ENCODE results near the gene GRIN2C. TPM values are rescaled to one million over a fixed set of nuclear protein-coding genes. Genes with fewer than 3 reads are reported as not detected.
A peak's percentile ranks its signal among the peaks of the same experiment; 100 is the strongest.
"Not testable (repeated sequence)": the region's sequence is repeated elsewhere in the genome, so short reads cannot be mapped to it uniquely, and the experiment has no call there.

The GRIN2C gene
- total RNA-seq, 1 experiment from 2014 or later = not detected

DNA sequence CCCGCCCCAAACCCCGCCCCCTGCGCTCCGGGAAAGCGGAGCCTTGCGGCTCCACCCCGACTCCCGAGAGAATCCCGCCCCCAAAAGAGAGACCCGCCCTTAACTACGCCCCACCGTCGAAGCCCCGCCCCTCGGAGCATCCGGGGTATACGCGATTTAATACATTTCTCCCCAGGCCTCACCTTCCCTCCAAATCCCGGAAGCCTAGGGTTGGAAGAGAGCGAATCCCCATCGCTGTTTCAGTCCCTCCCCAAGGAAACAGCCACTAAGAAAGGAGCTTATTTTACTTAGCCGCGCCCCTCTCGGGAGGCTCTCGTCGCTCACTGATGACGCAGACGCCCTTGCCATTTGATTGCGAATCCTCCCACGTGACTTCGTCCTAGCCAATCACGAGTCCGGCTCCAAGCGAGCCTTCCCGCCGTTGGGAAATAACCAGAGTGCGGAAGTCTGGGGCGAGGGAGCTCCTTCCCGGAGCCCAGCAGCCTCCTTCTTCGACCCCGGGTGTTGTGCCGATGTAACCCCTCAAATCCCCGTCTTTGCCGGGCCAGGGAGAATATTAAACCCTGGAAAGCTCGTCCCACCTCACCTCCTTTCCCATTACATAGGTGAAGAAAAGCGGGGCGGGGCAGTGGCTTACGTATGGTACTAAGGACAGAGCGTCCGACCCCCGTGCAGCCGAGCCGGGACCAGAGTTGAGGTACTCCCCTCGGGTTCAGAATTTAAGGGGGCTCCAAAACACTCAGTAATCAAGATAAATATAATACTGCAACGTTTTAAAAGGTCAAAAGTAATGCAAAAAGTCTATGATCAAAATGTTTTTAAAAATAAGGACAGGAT lies 13.6 kb upstream of the GRIN2C start:
- Histone ChIP-seq H3K36me3 (no peaks in the 10 kb centered on the region), H3K4me3 (peak overlapping the region; percentile 68), H3K4me1 (peaks cover 3% of the 10 kb centered on the region), H3K27me3 (peaks cover 9% of the 10 kb centered on the region), H3K27ac (peak overlapping the region; percentile 63), H3K9me3 (replicated peaks) (no peaks in the 10 kb centered on the region)
- DNase-seq = peak; percentile 100

DNA sequence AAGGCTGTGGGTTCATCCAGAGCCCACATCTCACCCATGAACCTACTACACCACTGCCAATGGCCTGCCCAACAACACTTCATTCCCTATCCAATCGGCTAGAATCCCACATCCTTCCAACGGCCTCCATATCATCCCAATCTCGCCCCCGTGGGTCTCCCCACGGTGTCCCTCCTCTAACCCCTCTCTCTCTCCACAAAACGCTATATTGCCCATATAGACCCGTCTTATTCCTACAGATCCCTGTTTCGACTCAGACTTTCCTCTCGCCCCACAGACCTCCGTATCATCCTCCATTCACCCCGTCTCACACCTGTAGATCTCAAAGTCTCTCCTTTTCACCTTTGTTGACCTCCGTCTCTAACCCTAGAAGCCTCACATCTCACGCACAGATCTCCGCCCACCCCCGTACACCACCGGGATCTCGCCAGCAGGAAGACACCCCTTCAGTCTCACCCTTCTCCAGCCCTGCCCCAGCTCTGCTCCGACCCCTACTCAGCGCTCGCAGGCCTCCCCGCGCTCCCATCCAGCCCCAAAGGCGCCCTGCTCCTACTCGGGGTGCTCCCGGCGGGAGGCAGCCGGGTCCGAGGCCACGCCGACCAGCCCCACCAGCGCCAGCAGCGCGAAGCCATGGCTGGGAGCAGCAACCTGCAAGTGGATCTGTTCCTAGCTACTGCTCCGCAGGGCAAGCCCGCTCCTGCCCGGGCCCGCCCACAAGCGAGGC lies 12.8 kb upstream of the GRIN2C start, which contains the start of gene FDXR:
Gene FDXR, minus strand, starts transcription at position 682 of the 724 bp plus-strand sequence. Its CDS starts 50 bp downstream, at position 632.
- H3K36me3 ChIP-seq = no peaks in the 10 kb centered on the region
- peak within 1 kb of the TSS; percentile 68 for H3K4me3 ChIP-seq
- peak within 1 kb of the TSS; percentile 63 for H3K27ac ChIP-seq
- peaks cover 3% of the 10 kb centered on the region for H3K4me1 ChIP-seq
- peaks cover 2% of the 10 kb centered on the region for H3K27me3 ChIP-seq
- DNase-seq = no peak
- no peaks in the 10 kb centered on the region for H3K9me3 ChIP-seq (replicated peaks)

DNA sequence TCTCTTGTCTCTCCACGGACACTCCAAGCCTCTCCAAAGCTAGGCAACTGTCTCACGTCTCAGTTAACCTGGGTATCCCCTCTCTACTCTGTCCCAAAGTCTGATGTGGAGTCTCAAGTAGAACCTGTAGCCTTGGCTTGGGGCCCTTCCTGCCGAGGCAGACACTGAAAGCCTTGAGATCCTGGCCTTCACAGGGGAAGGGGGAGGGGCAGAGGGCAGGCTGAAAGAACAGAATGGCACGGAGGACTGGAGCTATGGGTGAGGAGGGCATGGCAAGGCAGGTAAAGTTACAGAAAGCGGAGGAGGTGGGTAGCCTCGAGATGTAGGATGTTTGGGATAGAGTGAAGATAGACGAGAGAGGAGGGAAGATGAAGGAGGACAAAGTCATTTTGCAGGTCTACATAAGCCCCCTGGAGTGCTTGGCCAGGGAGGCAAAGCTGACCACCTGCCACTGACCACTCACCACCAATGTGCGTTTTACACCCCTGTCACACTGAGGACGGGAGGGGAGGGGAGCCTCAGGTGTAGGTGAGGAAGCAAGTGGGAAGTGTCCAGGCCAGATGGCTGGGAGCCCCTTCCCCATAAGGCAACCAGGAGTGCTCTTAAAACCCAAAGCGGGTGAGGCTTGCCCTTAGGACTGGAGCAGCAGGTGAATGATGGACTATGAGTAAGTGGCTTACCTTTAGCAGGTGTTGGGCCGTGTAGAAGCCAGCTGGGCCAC lies 11.8 kb upstream of the GRIN2C start:
- no peaks in the 10 kb centered on the region for H3K27me3 ChIP-seq
- H3K27ac ChIP-seq = no peak overlapping the region
- H3K9me3 ChIP-seq (replicated peaks) = no peaks in the 10 kb centered on the region
- H3K4me3 ChIP-seq = no peak overlapping the region
- H3K4me1 ChIP-seq = peaks cover 3% of the 10 kb centered on the region
- no peaks in the 10 kb centered on the region for H3K36me3 ChIP-seq
- DNase-seq = no peak

DNA sequence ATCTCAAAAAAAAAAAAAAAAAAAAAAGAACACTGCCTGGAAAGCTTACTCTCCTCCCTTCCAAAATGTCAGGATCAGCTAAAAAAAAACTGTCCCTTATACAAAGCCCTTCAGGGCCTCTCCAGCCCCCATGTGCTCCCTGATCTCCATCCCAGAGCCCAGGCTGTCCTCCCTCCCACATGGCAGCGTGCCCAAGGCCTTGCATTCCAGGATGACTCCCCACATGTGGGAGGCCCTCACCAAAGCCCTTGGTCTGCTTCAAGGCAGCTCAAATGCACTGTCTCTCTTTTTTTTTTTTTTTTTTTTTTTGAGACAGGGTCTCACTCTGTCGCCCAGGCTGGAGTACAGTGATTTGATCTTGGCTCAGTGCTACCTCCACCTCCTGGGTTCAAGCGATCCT lies 10.8 kb upstream of the GRIN2C start:
- H3K9me3 ChIP-seq (replicated peaks) = no peaks in the 10 kb centered on the region
- no peak overlapping the region for H3K4me3 ChIP-seq
- no peaks in the 10 kb centered on the region for H3K36me3 ChIP-seq
- H3K4me1 ChIP-seq = peaks cover 3% of the 10 kb centered on the region
- DNase-seq = peak; percentile 42 to 50
- H3K27me3 ChIP-seq = no peaks in the 10 kb centered on the region
- no peak overlapping the region for H3K27ac ChIP-seq

DNA sequence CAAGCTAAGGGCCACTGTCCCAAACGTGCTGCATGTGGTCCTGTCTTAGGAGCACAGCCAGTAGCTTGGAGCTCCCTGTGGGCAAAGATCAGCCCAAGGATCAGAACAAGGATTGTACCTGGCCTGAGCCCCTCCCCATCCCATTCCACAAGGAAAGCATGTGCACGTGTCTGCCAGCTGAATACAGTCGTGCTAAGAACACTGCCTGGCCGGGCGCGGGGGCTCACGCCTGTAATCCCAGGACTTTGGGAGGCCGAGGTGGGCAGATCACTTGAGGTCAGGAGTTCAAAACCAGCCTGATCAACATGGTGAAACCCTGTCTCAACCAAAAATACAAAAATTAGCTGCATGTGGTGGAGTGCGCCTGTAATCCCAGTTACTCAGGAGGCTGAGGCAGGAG lies 10.3 kb upstream of the GRIN2C start:
- not testable (repeated sequence) for H3K27me3 ChIP-seq; H3K4me1 ChIP-seq; H3K4me3 ChIP-seq; H3K9me3 ChIP-seq (replicated peaks); H3K36me3 ChIP-seq; DNase-seq; H3K27ac ChIP-seq

DNA sequence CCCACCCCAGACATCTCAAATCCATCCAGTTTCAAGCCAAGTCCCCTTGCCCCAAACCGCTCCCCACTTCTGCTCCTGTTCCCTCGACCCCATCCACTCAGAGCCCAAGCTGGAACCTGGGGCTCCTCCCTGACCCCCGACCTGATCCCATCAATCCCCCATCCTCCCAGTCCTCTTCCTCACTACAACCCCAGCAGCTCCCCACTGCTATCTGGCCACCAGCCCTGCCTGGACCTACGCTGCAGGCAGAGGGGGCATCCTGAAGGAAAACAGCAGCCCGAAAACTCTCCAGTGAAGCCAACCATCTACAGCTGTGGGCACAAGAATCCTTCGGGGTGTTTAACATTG lies 9.2 kb upstream of the GRIN2C start:
- Histone ChIP-seq H3K27ac (no peak overlapping the region), H3K4me1 (no peaks in the 10 kb centered on the region; the same call in 1 of the 2 replicates), H3K27me3 (no peaks in the 10 kb centered on the region), H3K36me3 (no peaks in the 10 kb centered on the region), H3K4me3 (no peak overlapping the region), H3K9me3 (replicated peaks) (no peaks in the 10 kb centered on the region)
- no peak for DNase-seq

DNA sequence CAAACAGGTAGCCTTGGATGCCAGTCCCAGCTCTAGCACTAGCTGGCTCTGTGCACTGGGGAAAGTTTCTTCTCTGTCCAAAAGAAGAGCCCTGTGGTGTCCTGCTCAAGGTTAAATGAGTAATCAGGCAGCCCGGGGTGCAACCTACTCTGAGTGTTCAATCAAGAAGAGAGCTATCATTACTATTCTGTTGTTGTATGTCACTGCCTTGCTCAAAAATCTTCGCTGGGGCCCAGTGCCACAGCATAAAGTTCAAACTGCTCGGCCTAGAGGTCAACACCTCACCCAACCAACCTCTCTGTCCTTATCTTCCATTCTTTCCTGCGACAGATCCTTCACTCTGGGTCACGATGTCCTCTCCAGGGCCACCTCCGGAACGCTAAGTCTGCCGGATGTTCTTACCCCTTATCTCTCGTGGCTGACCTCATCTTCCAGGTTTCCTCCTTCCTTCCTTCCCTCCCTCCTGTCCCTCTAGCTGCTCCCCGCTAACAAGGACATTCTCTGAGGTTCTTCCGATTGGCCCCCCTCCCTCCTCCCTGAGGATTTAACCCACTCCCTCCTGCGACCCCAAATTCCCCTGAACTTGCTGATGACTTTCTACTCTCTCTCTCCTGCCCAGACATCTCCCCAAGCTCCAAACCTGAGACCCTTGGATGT lies 8.7 kb upstream of the GRIN2C start:
- Histone ChIP-seq H3K27me3 (no peaks in the 10 kb centered on the region), H3K9me3 (replicated peaks) (no peaks in the 10 kb centered on the region), H3K4me3 (no peak overlapping the region), H3K4me1 (no peaks in the 10 kb centered on the region), H3K27ac (no peak overlapping the region), H3K36me3 (no peaks in the 10 kb centered on the region)
- DNase-seq = no peak

DNA sequence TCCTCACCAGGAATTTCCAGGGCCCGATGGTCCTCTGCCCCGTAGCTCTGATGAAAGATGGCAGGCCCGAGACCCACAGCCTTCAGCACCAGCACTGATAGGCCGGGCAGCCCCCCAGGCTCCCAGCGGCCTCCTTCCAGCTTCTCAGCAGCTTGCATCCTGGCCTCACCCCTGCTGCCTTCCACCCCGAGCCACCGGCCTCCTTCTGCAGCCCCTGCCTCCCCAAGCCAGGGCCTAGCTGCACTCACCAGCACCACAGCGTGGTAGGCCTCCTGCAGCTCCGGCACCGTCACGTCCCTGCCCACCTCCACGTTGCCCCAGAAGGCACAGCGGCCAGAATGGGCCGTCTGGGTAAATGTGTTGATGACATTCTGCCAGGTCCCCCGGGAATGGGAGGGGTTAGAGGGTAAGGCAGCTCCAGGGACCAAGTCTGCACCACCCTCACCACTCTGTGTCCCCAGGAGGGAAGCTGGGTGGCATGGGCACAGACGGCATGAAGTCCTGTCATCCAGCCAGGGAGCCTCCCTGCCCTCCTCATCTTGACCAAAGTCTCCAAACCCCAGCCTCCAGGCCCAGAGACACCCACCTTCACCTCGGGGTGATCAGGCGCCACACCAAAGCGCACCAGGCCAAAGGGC lies 6.6 kb upstream of the GRIN2C start:
- no peak overlapping the region for H3K27ac ChIP-seq
- H3K4me3 ChIP-seq = no peak overlapping the region
- no peaks in the 10 kb centered on the region for H3K9me3 ChIP-seq (replicated peaks)
- H3K36me3 ChIP-seq = no peaks in the 10 kb centered on the region
- no peaks in the 10 kb centered on the region for H3K27me3 ChIP-seq
- no peaks in the 10 kb centered on the region for H3K4me1 ChIP-seq
- DNase-seq = no peak

DNA sequence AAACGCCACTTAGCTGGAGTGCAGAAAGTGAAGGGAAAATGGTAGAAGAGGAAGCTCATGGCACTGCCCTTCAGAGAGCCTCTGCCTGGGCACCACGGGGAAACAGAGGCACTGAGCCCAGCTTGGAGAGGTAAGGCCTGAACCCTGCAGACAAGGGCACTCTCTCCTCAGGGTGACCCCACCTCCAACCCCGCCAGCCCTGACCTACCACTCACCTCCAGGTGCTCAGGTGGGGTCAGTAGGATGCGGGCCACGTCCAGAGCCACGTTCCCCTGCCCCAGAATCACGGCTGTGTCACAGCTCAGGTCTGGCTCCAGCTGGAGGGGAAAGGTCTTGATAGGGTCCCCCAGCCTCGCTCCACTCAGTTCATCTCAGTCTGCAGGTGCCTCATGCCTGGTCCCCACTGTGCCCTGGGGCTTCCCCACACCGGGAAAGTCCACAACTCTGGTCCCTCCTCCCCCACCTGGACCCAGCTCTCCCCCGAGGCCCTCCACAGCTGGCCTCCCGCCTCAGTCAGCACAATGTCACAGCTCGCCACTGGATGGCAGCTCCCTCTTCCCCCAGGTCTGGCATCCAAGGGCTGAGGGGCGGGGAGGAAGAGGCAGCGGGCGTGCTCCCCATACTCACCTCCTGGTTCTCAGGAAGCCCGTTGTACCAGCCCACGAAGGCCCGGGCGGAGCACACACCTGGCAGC lies 6.0 kb upstream of the GRIN2C start:
- Histone ChIP-seq H3K27ac (no peak overlapping the region), H3K4me1 (no peaks in the 10 kb centered on the region), H3K9me3 (replicated peaks) (no peaks in the 10 kb centered on the region), H3K36me3 (no peaks in the 10 kb centered on the region), H3K27me3 (no peaks in the 10 kb centered on the region; the same call in 1 of the 2 replicates), H3K4me3 (no peak overlapping the region)
- DNase-seq = no peak

DNA sequence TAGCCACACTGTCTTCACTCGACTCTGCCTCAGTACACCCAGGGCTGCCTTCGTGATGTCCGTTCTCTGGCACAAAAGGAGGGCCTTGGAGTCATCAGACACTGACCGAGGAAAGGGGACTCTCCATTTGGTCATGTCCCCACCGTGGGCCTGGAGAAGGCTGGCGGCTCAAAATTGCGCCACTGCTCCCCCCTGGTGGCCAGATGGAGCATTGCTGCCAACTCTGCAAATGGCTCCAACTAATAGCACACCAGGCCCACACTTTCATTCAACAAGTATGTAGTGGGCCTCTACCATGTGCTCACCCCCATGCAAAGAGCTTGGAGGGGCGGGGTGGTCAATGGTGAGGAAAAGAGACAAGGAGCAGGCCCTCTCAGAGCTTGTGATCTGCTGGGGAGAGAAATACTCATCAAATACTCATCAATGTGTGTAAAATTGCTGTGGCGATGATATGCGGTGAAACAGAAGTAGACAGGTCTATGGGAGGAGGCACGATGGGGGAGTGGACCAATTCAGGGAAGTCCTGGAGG lies 5.2 kb upstream of the GRIN2C start:
- peak; percentile 76 to 88 for DNase-seq
- Histone ChIP-seq H3K4me3 (no peak overlapping the region), H3K9me3 (replicated peaks) (no peaks in the 10 kb centered on the region)

DNA sequence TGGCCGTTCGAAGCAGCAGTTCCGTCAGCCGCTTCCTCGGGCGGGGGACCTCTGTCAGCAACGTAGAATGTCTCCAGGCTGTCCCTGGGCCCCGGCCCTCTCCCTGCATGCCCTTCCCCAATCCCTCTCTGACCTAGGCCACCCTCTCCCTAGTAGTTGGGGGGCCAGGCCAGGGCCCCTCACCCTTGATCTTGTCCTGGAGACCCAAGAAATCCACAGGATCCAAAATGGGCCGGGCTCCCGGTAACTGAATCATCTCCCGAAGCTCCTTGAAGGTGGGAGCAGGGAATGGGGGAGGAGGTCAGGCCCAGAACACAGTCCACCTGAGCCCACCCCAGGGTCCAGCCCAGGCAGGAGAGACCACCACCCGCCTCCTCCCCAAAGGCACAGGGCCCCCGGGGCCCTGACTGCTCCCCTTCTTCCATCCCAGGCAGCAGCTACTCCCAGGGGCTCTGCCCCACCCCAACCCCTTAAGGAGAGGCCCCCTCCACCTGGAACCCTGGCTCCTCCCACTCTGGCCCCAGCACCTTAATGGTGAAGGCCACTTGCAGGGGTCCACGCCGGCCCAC lies 4.7 kb upstream of the GRIN2C start:
- no peak overlapping the region for H3K27ac ChIP-seq
- no peaks in the 10 kb centered on the region for H3K9me3 ChIP-seq (replicated peaks)
- no peaks in the 10 kb centered on the region for H3K4me1 ChIP-seq
- H3K36me3 ChIP-seq = no peaks in the 10 kb centered on the region
- no peak for DNase-seq
- peaks cover 7% of the 10 kb centered on the region for H3K27me3 ChIP-seq
- H3K4me3 ChIP-seq = no peak overlapping the region

More for the DNA sequence above, 5.2 kb upstream of the GRIN2C start:
- H3K27ac ChIP-seq = no peak overlapping the region
- H3K36me3 ChIP-seq = no peaks in the 10 kb centered on the region
- peaks cover 6% of the 10 kb centered on the region for H3K27me3 ChIP-seq
- no peaks in the 10 kb centered on the region for H3K4me1 ChIP-seq

DNA sequence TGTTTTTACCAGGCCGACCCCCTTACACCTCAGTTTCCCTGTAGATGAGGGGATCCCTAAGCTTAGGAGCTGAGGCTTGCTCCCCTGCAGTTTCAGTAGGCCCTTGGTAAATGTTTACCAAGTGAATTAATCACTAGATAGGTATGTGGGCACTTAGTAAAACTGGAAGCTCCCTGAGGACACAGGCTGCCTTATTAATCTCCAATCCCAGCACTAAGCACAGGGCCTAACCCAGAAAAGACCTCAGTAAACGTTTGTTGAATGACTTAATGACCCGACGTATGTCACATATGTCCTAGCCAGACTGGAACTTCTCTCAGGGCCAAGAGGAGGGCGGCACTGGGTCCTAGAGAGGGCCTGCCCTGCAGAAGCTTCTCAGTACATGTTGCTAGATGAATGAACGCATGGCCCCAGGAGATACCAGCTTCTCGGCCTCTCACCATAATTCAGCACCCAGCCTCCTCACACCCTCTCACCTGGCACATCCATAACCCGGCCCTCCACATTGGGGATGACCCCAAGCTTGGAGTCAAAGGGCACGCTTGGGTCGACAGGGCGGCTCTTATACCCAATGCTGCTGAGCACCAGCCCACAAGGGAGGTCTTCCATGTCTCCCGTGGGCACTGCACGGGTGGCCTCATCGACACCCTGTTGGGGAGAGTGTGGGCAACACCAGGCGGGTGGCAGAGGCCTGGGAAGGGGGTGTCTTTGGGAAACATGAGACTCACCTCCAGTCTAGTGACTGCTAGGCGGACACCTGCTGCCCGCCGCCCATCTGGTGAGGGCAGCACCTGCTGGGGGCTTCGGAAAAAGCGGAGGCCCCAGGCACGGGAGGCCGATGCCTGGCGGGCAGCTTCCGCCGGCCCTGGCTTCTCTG lies 4.0 kb upstream of the GRIN2C start:
- Histone ChIP-seq H3K27ac (no peak overlapping the region), H3K36me3 (no peaks in the 10 kb centered on the region), H3K4me1 (no peaks in the 10 kb centered on the region), H3K9me3 (replicated peaks) (no peaks in the 10 kb centered on the region), H3K4me3 (no peak overlapping the region), H3K27me3 (peaks cover 15% of the 10 kb centered on the region)
- no peak for DNase-seq

Data from SJCRH30 (cell line).